ENCODE measurements around the gene DDX23. TPM values are rescaled to one million over a fixed set of nuclear protein-coding genes. Genes with fewer than 3 reads are reported as not detected.

The DDX23 gene
- total RNA-seq, 1 experiment from 2014 or later: 85.0 TPM

GRCh38 chr12:48793696-48794095, 58.3 kb downstream of the DDX23 start:
- Histone ChIP-seq H3K4me3 (no peak overlapping the region), H3K9me3 (no peaks in the 10 kb centered on the region), H3K36me3 (no peaks in the 10 kb centered on the region), H3K27me3 (no peaks in the 10 kb centered on the region)
- no peak for DNase-seq

GRCh38 chr12:48789858-48790326, 62.1 kb downstream of the DDX23 start:
- Histone ChIP-seq H3K4me3 (peak overlapping the region; percentile 76; the same call in 1 of the 2 replicates), H3K36me3 (no peaks in the 10 kb centered on the region), H3K27me3 (no peaks in the 10 kb centered on the region), H3K9me3 (no peaks in the 10 kb centered on the region)
- no peak for DNase-seq

GRCh38 chr12:48788854-48789775, 62.8 kb downstream of the DDX23 start, which contains the start of gene ADCY6:
Gene ADCY6, minus strand, starts transcription at chr12:48789089. Its CDS starts 5,655 bp downstream, at chr12:48783434.
- Histone ChIP-seq H3K9me3 (no peaks in the 10 kb centered on the region), H3K36me3 (no peaks in the 10 kb centered on the region), H3K27me3 (no peaks in the 10 kb centered on the region), H3K4me3 (peak within 1 kb of the TSS; percentile 76)
- DNase-seq: peak; percentile 79

- DNase-seq: peak; percentile 19
- H3K27me3 ChIP-seq: no peaks in the 10 kb centered on the region
- peak overlapping the region; percentile 76 for H3K4me3 ChIP-seq
- no peaks in the 10 kb centered on the region for H3K9me3 ChIP-seq
- H3K36me3 ChIP-seq: no peaks in the 10 kb centered on the region
Observed at GRCh38 chr12:48788524-48788853, 63.5 kb downstream of the DDX23 start.

GRCh38 chr12:48787791-48788523, 64.0 kb downstream of the DDX23 start:
- H3K36me3 ChIP-seq: peaks cover 2% of the 10 kb centered on the region; the same call in 1 of the 2 replicates
- no peaks in the 10 kb centered on the region for H3K9me3 ChIP-seq
- no peaks in the 10 kb centered on the region for H3K27me3 ChIP-seq
- peak; percentile 73 for DNase-seq
- peak overlapping the region; percentile 76 for H3K4me3 ChIP-seq

GRCh38 chr12:48786591-48787544, 65.1 kb downstream of the DDX23 start:
- Histone ChIP-seq H3K36me3 (peaks cover 2% of the 10 kb centered on the region; the same call in 1 of the 2 replicates), H3K27me3 (no peaks in the 10 kb centered on the region), H3K4me3 (peak overlapping the region; percentile 76), H3K9me3 (no peaks in the 10 kb centered on the region)
- DNase-seq: peak; percentile 31

- H3K36me3 ChIP-seq: peaks cover 2% of the 10 kb centered on the region; the same call in 1 of the 2 replicates
- no peak for DNase-seq
- no peaks in the 10 kb centered on the region for H3K27me3 ChIP-seq
- no peaks in the 10 kb centered on the region for H3K9me3 ChIP-seq
- no peak overlapping the region for H3K4me3 ChIP-seq
Observed at GRCh38 chr12:48783432-48783831, 68.5 kb downstream of the DDX23 start.

GRCh38 chr12:48782457-48783395, 69.2 kb downstream of the DDX23 start:
- H3K27me3 ChIP-seq: no peaks in the 10 kb centered on the region
- no peak overlapping the region for H3K4me3 ChIP-seq
- no peaks in the 10 kb centered on the region for H3K9me3 ChIP-seq
- peaks cover 2% of the 10 kb centered on the region; the same call in 1 of the 2 replicates for H3K36me3 ChIP-seq
- DNase-seq: no peak

- DNase-seq: no peak
- no peaks in the 10 kb centered on the region for H3K9me3 ChIP-seq
- H3K27me3 ChIP-seq: no peaks in the 10 kb centered on the region
- no peak overlapping the region for H3K4me3 ChIP-seq
- peaks cover 2% of the 10 kb centered on the region; the same call in 1 of the 2 replicates for H3K36me3 ChIP-seq
Observed at GRCh38 chr12:48781750-48782456, 70.1 kb downstream of the DDX23 start.

- DNase-seq: no peak
- Histone ChIP-seq H3K36me3 (peaks cover 2% of the 10 kb centered on the region; the same call in 1 of the 2 replicates), H3K9me3 (no peaks in the 10 kb centered on the region), H3K27me3 (no peaks in the 10 kb centered on the region), H3K4me3 (no peak overlapping the region)
Observed at GRCh38 chr12:48780381-48781025, 71.5 kb downstream of the DDX23 start.

- Histone ChIP-seq H3K27me3 (no peaks in the 10 kb centered on the region), H3K36me3 (peaks cover 2% of the 10 kb centered on the region; the same call in 1 of the 2 replicates), H3K9me3 (no peaks in the 10 kb centered on the region), H3K4me3 (no peak overlapping the region)
- no peak for DNase-seq
Observed at GRCh38 chr12:48779869-48780268, 72.1 kb downstream of the DDX23 start.
